Sigmoid colon (tissue), 7 donors: Measurements from ENCODE around the gene FEZF1. TPM values are rescaled to one million over a fixed set of nuclear protein-coding genes. Genes with fewer than 3 reads are reported as not detected.

Source experiments
- DNase-seq: peaks from one replicate; pipeline ENCODE4 v3.0.0-alpha.2; 2019
- H3K27ac ChIP-seq, 4 donors: fragments of 200-600 bp; sonication (generic); one replicate each; pipeline ENCODE4 v1.5.1; 2016 to 2019; ENCODE audit warnings: mild to moderate bottlenecking in 1 of 4
- H3K27me3 ChIP-seq, 3 donors: fragments of 200-600 bp; sonication (generic); one replicate each; pipeline ENCODE4 v1.5.1; 2019; ENCODE audit warnings: mild to moderate bottlenecking in 1 of 3
- H3K36me3 ChIP-seq, 4 donors: fragments of 200-600 bp; sonication (generic); one replicate each; pipeline ENCODE4 v1.5.1; 2016 to 2019
- H3K4me1 ChIP-seq, 4 donors: fragments of 200-600 bp; sonication (generic); one replicate each; pipeline ENCODE4 v1.5.1; 2017 to 2019
- H3K4me3 ChIP-seq, 4 donors: fragments of 200-600 bp; sonication (generic); one replicate each; pipeline ENCODE4 v1.5.1; 2017 to 2019; ENCODE audit warnings: mild to moderate bottlenecking in 2 of 4, moderate library complexity in 1 of 4
- H3K9me3 ChIP-seq, 4 donors: fragments of 200-600 bp in 3 of 4; sonication (generic) in 3 of 4; one replicate each; pipeline versions ENCODE4 v1.5.1 to v1.6.1; 2013 to 2019
- EP300 ChIP-seq, 4 donors: sonication (generic); formaldehyde crosslinking; IDR thresholded peaks; one replicate each; pipeline ENCODE4 v1.6.1; 2017; ENCODE audit warnings: antibody characterized with exemption in 4 of 4
- POLR2A ChIP-seq, 2 donors: fragments of 450-650 bp; IDR thresholded peaks; one replicate each; pipeline ENCODE4 v1.6.1; 2016; ENCODE audit warnings: antibody characterized with exemption in 2 of 2, mild to moderate bottlenecking in 2 of 2, moderate library complexity in 2 of 2
- POLR2AphosphoS5 ChIP-seq, 4 donors: sonication (generic); formaldehyde crosslinking; IDR thresholded peaks; one replicate each; pipeline ENCODE4 v1.6.1; 2017; ENCODE audit warnings: antibody characterized with exemption in 4 of 4
- WGBS, 2 donors: extraction: QIAGEN DNeasy Blood & Tissue Kit; methylation state at CpG; one replicate each; pipeline ENCODE4 v1.1.7; 2013; 5-methylcytosine and 5-hydroxymethylcytosine counted together
- intact Hi-C: fragments of 100-400 bp; cut with DNase I; formaldehyde crosslinking; loops from one replicate; pipeline ENCODE4 v1.15.1; 2023
- polyA plus RNA-seq, 3 donors: library from polyadenylated mRNA; stranded (reverse); fragments of 200-250 nt; gene quantifications; one replicate each; pipeline ENCODE4 v1.2.3, GENCODE V29; 2013
- total RNA-seq, 4 donors: library from RNA; depleted of rRNA; stranded (reverse); fragments of >200 nt; gene quantifications; one replicate each; pipeline ENCODE4 v1.1.0, GENCODE V29; 2016
- TF ChIP-seq, protein P1 (sequence below), 4 experiments: fragments of 450-650 bp in 3 of 4; fragments of 200-600 bp in 1 of 4; IDR thresholded peaks; one replicate each; pipeline ENCODE4 v1.5.1; 2016 to 2019; ENCODE audit warnings: antibody characterized with exemption in 4 of 4, mild to moderate bottlenecking in 3 of 4, moderate library complexity in 2 of 4
- donor health status: healthy with polysubstance abuse.
- donor health status: Bipolar disorder and iron deficiency.
- donor health status: healthy.

FEZF1 gene
- total and polyA plus RNA-seq, 7 donors = not detected

DNA sequence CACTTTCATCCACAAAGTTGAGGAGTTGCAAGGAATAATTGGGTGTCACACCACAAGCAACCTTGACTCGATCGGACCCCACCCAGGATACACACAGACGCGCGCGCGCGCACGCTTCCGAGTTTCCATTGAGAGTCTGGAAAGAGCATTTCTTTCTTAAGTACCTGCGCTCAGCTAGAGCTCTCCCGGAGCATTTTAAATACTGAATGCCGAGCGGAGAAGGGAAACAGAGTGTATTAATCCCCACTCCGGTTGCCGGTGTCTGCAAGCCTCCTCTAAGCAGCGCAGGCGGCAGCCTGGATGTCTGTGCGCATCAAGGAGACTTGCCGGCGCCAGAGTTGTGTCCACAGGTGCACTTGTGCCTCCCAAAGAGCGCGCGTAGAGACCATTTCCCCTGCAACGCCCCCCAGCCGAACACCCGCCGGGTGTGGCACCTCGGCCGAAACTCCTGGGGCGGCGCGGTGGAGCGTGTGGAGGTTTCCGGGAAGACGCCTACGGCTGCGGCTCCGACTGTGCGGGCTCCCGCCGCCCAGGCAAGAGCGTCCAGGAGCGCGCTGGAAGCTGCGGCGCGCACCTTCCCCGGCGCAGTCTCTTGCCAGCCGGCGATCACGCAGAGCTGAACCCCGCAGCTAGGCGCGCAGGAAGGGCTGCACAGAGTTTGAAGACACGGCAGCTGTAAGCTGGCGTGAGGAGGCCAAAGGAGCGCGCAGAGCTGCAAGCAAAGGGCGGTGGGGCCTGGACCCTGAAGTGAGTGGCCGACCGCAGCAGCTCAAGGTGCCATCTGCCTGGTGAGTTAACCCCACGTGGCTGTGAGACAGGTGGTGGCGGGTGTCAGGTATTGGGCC lies 1.1 kb upstream of the FEZF1 start:
- peaks cover 0 to 53% (median 48%) of the 10 kb centered on the region in 4 donors for H3K4me1 ChIP-seq
- WGBS, 2 donors = 2 to 3% methylated on average over 65 of the region's 65 CpGs
- peaks cover 64 to 100% (median 98%) of the 10 kb centered on the region in 3 donors for H3K27me3 ChIP-seq
- no peak for TF ChIP-seq EP300 (IDR thresholded peaks at IDR 0.05)
- no peak for TF ChIP-seq POLR2AphosphoS5 (IDR thresholded peaks at IDR 0.05)
- TF ChIP-seq, protein P1, sequence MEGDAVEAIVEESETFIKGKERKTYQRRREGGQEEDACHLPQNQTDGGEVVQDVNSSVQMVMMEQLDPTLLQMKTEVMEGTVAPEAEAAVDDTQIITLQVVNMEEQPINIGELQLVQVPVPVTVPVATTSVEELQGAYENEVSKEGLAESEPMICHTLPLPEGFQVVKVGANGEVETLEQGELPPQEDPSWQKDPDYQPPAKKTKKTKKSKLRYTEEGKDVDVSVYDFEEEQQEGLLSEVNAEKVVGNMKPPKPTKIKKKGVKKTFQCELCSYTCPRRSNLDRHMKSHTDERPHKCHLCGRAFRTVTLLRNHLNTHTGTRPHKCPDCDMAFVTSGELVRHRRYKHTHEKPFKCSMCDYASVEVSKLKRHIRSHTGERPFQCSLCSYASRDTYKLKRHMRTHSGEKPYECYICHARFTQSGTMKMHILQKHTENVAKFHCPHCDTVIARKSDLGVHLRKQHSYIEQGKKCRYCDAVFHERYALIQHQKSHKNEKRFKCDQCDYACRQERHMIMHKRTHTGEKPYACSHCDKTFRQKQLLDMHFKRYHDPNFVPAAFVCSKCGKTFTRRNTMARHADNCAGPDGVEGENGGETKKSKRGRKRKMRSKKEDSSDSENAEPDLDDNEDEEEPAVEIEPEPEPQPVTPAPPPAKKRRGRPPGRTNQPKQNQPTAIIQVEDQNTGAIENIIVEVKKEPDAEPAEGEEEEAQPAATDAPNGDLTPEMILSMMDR (IDR thresholded peaks at IDR 0.05) = no peak
- TF ChIP-seq POLR2A (IDR thresholded peaks at IDR 0.05) = no peak
- H3K36me3 ChIP-seq = no peaks in the 10 kb centered on the region
- no peak overlapping the region for H3K27ac ChIP-seq
- intact Hi-C loops = no loop called here
- peak overlapping the region in 1 of 4 donors; percentile 20 for H3K4me3 ChIP-seq
- no peaks in the 10 kb centered on the region for H3K9me3 ChIP-seq
- DNase-seq = no peak

DNA sequence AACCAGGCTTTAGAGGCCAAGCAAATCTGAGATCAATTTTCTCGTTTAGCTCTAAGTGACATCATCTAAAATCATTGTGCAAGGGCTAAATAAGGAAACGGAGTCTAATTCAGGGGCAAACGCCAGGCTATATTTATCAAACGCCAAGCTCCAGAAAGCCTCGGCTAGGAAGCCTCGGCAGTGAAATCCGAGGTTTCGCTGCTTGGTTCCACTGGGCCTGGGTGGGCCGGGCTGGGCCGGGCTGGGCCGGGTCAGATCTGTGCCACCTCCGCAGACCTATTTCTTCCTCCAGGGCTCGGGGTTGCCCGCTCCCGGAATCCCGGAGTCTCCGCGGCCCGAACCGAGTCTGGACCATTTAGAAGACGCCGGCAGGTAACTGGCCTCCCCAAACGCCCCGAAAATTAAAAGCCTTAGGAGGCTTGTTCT lies 459 bp upstream of the FEZF1 start:
- WGBS, 2 donors = 1 to 3% methylated on average over 24 of the region's 24 CpGs
- H3K4me3 ChIP-seq = peak overlapping the region in 2 of 4 donors; percentile 8 to 20
- TF ChIP-seq POLR2A (IDR thresholded peaks at IDR 0.05) (no peak), POLR2AphosphoS5 (IDR thresholded peaks at IDR 0.05) (no peak), EP300 (IDR thresholded peaks at IDR 0.05) (no peak)
- TF ChIP-seq, protein P1 (IDR thresholded peaks at IDR 0.05) = no peak
- H3K9me3 ChIP-seq = no peaks in the 10 kb centered on the region
- H3K27me3 ChIP-seq = peaks cover 64 to 100% (median 98%) of the 10 kb centered on the region in 3 donors
- DNase-seq = no peak
- peaks cover 0 to 53% (median 48%) of the 10 kb centered on the region in 4 donors for H3K4me1 ChIP-seq
- no peak overlapping the region for H3K27ac ChIP-seq
- intact Hi-C loops = no loop called here
- no peaks in the 10 kb centered on the region for H3K36me3 ChIP-seq

DNA sequence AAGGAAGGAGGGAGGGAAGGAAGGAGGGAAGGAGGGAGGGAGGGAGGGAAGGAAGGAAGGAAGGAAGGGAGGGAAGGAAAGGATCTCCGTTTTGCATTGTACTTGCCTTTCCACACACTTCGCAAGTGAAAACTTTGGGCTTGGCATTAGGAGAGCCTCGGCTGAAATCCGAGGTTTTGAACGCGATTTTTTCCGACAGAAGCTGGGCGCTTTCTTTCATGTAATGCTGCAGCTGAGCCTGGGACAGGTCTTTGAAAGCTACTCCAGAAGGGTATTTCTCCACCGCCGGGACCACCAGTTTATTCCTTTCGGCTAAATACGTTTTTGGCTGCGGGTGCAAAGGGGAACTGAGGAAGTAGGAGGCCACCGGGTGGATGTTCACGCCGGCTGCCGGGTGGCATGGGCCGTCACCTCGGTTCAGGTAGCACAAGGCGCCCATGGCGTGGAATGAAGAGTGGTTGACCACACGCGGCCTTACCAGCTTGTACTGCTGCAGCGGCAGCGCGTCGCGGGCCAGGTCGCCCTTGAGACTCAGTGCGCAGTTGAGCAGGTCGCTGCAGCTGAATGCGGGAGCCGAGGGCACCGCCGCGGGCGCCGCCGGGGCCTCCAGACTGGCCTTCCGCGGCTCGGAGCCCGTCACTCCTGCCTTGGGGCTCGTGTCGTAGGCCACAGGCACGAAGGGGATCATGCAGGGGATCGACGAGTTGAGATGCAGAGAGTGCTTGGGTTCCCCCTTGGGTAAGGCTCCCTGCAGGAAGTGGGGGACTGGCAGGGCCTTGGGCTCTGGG lies 825 bp downstream of the FEZF1 start:
- H3K4me3 ChIP-seq = no peak overlapping the region
- DNase-seq = no peak
- H3K27ac ChIP-seq = no peak overlapping the region
- H3K9me3 ChIP-seq = no peaks in the 10 kb centered on the region
- TF ChIP-seq, protein P1 (IDR thresholded peaks at IDR 0.05) = no peak
- TF ChIP-seq POLR2AphosphoS5 (IDR thresholded peaks at IDR 0.05) = no peak
- H3K36me3 ChIP-seq = no peaks in the 10 kb centered on the region
- peaks cover 0 to 54% (median 49%) of the 10 kb centered on the region in 4 donors for H3K4me1 ChIP-seq
- peaks cover 68 to 100% (median 99%) of the 10 kb centered on the region in 3 donors for H3K27me3 ChIP-seq
- 3 to 5% methylated on average over 48 of the region's 48 CpGs for WGBS, 2 donors
- intact Hi-C loops = no loop called here

DNA sequence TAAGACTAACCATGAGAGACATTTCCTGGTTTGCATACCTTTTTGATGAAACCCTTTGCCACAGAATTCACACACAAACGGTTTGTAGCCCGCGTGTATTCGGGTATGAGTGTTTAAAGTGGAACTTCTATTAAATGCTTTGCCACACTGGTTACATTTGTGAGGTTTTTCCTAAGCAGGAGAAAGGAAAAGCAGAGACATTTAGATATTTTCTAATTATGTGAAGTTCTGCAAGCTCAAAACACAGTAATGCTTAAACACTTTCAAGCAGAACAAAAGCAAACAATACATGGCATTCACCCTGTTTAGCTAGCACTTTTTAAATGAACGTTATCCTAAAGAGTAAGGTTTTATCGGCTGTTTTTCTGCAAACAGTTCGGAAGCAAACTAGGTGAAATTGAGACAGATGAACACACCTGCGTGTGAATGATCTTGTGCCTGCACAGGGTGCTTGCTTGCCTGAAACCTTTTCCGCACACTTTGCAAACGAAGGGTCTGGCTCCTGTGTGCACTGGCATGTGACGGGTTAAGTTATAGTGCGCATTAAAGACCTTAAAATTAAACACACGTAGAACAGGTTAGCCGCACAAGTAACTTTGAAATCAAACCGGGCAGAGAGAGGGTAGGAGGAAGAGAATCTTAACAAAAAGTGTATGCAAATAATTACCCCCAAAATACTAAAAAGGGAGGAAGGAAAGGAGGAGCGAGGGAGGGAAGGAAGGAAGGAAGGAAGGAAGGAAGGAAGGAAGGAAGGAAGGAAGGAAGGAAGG lies 1.6 kb downstream of the FEZF1 start:
- no peak for DNase-seq
- H3K27ac ChIP-seq = no peak overlapping the region
- H3K36me3 ChIP-seq = no peaks in the 10 kb centered on the region
- peaks cover 68 to 100% (median 99%) of the 10 kb centered on the region in 3 donors for H3K27me3 ChIP-seq
- H3K4me3 ChIP-seq = no peak overlapping the region
- intact Hi-C loops = no loop called here
- WGBS, 2 donors = 9 to 11% methylated on average over 16 of the region's 16 CpGs
- no peak for TF ChIP-seq EP300 (IDR thresholded peaks at IDR 0.05)
- no peak for TF ChIP-seq POLR2A (IDR thresholded peaks at IDR 0.05)
- TF ChIP-seq, protein P1 (IDR thresholded peaks at IDR 0.05) = no peak
- TF ChIP-seq POLR2AphosphoS5 (IDR thresholded peaks at IDR 0.05) = no peak
- H3K9me3 ChIP-seq = no peaks in the 10 kb centered on the region
- peaks cover 0 to 54% (median 49%) of the 10 kb centered on the region in 4 donors for H3K4me1 ChIP-seq
